HK-2 (cell line): ENCODE results near the gene KIR2DL3.
"Not testable (repeated sequence)": the region's sequence is repeated elsewhere in the genome, so short reads cannot be mapped to it uniquely, and the experiment has no call there.

ENCODE experiments used
- DNase-seq: peaks from one replicate; pipeline ENCODE4 v3.0.0-alpha.2; 2018; ENCODE audit not compliant: unreplicated experiment

The KIR2DL3 gene

GRCh38 chr19:54741950-54742349 lies 3.6 kb downstream of the KIR2DL3 start:
- not testable (repeated sequence) for DNase-seq

GRCh38 chr19:54744080-54744479 lies 5.8 kb downstream of the KIR2DL3 start:
- not testable (repeated sequence) for DNase-seq

GRCh38 chr19:54747614-54748322 lies 9.5 kb downstream of the KIR2DL3 start:
- DNase-seq, result peak; percentile 28

GRCh38 chr19:54750276-54750675 lies 12.0 kb downstream of the KIR2DL3 start:
- not testable (repeated sequence) for DNase-seq

- DNase-seq, result not testable (repeated sequence)
Measured at GRCh38 chr19:54756204-54757110, 18.1 kb downstream of the KIR2DL3 start.

GRCh38 chr19:54758577-54758976 lies 20.3 kb downstream of the KIR2DL3 start:
- DNase-seq, result not testable (repeated sequence)

- DNase-seq, result peak; percentile 47
Measured at GRCh38 chr19:54764219-54764618, 25.9 kb downstream of the KIR2DL3 start.

- not testable (repeated sequence) for DNase-seq
Measured at GRCh38 chr19:54766464-54766863, 28.2 kb downstream of the KIR2DL3 start.

GRCh38 chr19:54769646-54770045 lies 31.3 kb downstream of the KIR2DL3 start, which contains the start of gene KIR2DL1:
Gene KIR2DL1, plus strand, starts transcription at chr19:54769793. Its CDS starts 58 bp downstream, at chr19:54769851.
- not testable (repeated sequence) for DNase-seq

- not testable (repeated sequence) for DNase-seq
Measured at GRCh38 chr19:54770511-54770910, 32.2 kb downstream of the KIR2DL3 start.

GRCh38 chr19:54771018-54771960 lies 33.0 kb downstream of the KIR2DL3 start:
- DNase-seq, result peak; percentile 80

GRCh38 chr19:54772666-54773065 lies 34.4 kb downstream of the KIR2DL3 start:
- DNase-seq, result not testable (repeated sequence)

- not testable (repeated sequence) for DNase-seq
Measured at GRCh38 chr19:54775095-54775815, 36.9 kb downstream of the KIR2DL3 start.

GRCh38 chr19:54775830-54776229 lies 37.5 kb downstream of the KIR2DL3 start:
- not testable (repeated sequence) for DNase-seq

- DNase-seq, result not testable (repeated sequence)
Measured at GRCh38 chr19:54777851-54778250, 39.5 kb downstream of the KIR2DL3 start.

GRCh38 chr19:54778896-54779295 lies 40.6 kb downstream of the KIR2DL3 start:
- not testable (repeated sequence) for DNase-seq

- not testable (repeated sequence) for DNase-seq
Measured at GRCh38 chr19:54782916-54783315, 44.6 kb downstream of the KIR2DL3 start.

GRCh38 chr19:54786091-54786723 lies 47.9 kb downstream of the KIR2DL3 start:
- DNase-seq, result not testable (repeated sequence)

- not testable (repeated sequence) for DNase-seq
Measured at GRCh38 chr19:54788154-54788553, 49.8 kb downstream of the KIR2DL3 start.

GRCh38 chr19:54790711-54791110 lies 52.4 kb downstream of the KIR2DL3 start:
- DNase-seq, result no peak
